SK-N-SH (cell line): ENCODE measurements around the gene GJA3. TPM values are rescaled to one million over a fixed set of nuclear protein-coding genes. Genes with fewer than 3 reads are reported as not detected.

Experiments
- CTCF ChIA-PET: fragments of 300-600, 350-600 bp; formaldehyde crosslinking; extraction: SDS; loops from one replicate; lab custom pipeline; 2021; lab: Yijun Ruan, JAX
- POLR2A ChIA-PET: fragments of 350-600 bp; sonication (Branson Sonifier 250); formaldehyde crosslinking; extraction: SDS; loops from one replicate; lab custom pipeline; 2020; ENCODE audit warnings: antibody characterized with exemption, inconsistent platforms; lab: Yijun Ruan, JAX
- DNase-seq: peaks from one replicate; pipeline ENCODE4 v3.0.0; 2012
- H2AFZ ChIP-seq: fragments of 200-600 bp; sonication (generic); 2 replicates; pipeline ENCODE4 v1.8.1; 2016; ENCODE audit warnings: antibody characterized with exemption, mild to moderate bottlenecking, low read depth
- H3F3A ChIP-seq: fragments of 200-600 bp; sonication (generic); replicated peaks from 2 replicates; pipeline ENCODE3; 2016; ENCODE audit warnings: antibody characterized with exemption, mild to moderate bottlenecking; ENCODE audit not compliant: insufficient read depth
- H3K27ac ChIP-seq, 2 experiments: fragments of 200-500 bp in 1 of 2; fragments of 200-600 bp in 1 of 2; sonication (Bioruptor generic) in 1 of 2; sonication (generic), shearing (Covaris generic) in 1 of 2; 2 replicates each; pipeline versions ENCODE4 v1.5.1 to v1.6.1; 2014 to 2016; ENCODE audit warnings: low read depth in 2 of 2, inconsistent platforms in 1 of 2, low read length in 1 of 2, mild to moderate bottlenecking in 1 of 2, mixed read lengths in 1 of 2
- H3K27me3 ChIP-seq: fragments of 200-600 bp; sonication (generic), shearing (Covaris generic); 2 replicates; pipeline ENCODE4 v1.6.1; 2016; ENCODE audit warnings: mixed run types; ENCODE audit not compliant: insufficient read depth
- H3K36me3 ChIP-seq, 2 experiments: fragments of 200-500 bp in 1 of 2; fragments of 200-600 bp in 1 of 2; sonication (Bioruptor generic) in 1 of 2; sonication (generic) in 1 of 2; replicated peaks in 1 of 2; 2 replicates each; pipeline versions ENCODE3 to v1.5.1; 2014 to 2016; ENCODE audit warnings: low read length in 1 of 2, mild to moderate bottlenecking in 1 of 2; ENCODE audit not compliant: insufficient read depth in 2 of 2, control insufficient read depth in 1 of 2
- H3K4me1 ChIP-seq, 2 experiments: fragments of 200-500 bp in 1 of 2; fragments of 200-600 bp in 1 of 2; sonication (Bioruptor generic) in 1 of 2; sonication (generic), shearing (Covaris generic) in 1 of 2; 2 replicates each; pipeline versions ENCODE4 v1.5.1 to v1.6.1; 2014 to 2016; ENCODE audit warnings: low read depth in 1 of 2, low read length in 1 of 2, mixed run types in 1 of 2; ENCODE audit not compliant: insufficient read depth in 2 of 2, control insufficient read depth in 1 of 2
- H3K4me2 ChIP-seq: fragments of 200-600 bp; sonication (generic), shearing (Covaris generic); 2 replicates; pipeline ENCODE4 v1.6.1; 2017; ENCODE audit warnings: mixed run types
- H3K4me3 ChIP-seq, 2 experiments: fragments of 200-500 bp in 1 of 2; fragments of 200-600 bp in 1 of 2; sonication (Bioruptor generic) in 1 of 2; sonication (generic), shearing (Covaris generic) in 1 of 2; 2 replicates each; pipeline versions ENCODE4 v1.5.1 to v1.8.1; 2014 to 2016; ENCODE audit warnings: low read depth in 2 of 2, inconsistent platforms in 1 of 2, low read length in 1 of 2, mild to moderate bottlenecking in 1 of 2, mixed read lengths in 1 of 2, moderate library complexity in 1 of 2
- H3K79me2 ChIP-seq: fragments of 200-600 bp; sonication (generic); 2 replicates; pipeline ENCODE4 v1.8.1; 2017; ENCODE audit warnings: mild to moderate bottlenecking; ENCODE audit not compliant: insufficient read depth
- H3K9ac ChIP-seq: fragments of 200-600 bp; sonication (generic); 2 replicates; pipeline ENCODE4 v1.6.1; 2017; ENCODE audit warnings: mixed run types
- H3K9me2 ChIP-seq: fragments of 200-600 bp; sonication (generic); 2 replicates; pipeline ENCODE4 v1.6.1; 2017; ENCODE audit warnings: mixed run types
- H3K9me3 ChIP-seq: fragments of 200-600 bp; sonication (generic); 2 replicates; pipeline ENCODE4 v1.6.1; 2017; ENCODE audit warnings: mixed run types, mild to moderate bottlenecking, moderate library complexity
- H4K20me1 ChIP-seq: fragments of 200-600 bp; sonication (generic); 2 replicates; pipeline ENCODE4 v1.6.1; 2017; ENCODE audit warnings: mild to moderate bottlenecking, mixed run types; ENCODE audit not compliant: insufficient read depth
- EP300 ChIP-seq, 2 experiments: IDR thresholded peaks; 2 replicates each; pipeline versions ENCODE4 v1.4.0 to v1.6.1; 2012; ENCODE audit warnings: borderline replicate concordance in 1 of 2, low read depth in 1 of 2, low read length in 1 of 2
- JUND ChIP-seq: IDR thresholded peaks from 2 replicates; pipeline ENCODE4 v1.4.0; 2012
- RCOR1 ChIP-seq: fragments of 150-350 bp; IDR thresholded peaks from 2 replicates; pipeline ENCODE4 v1.6.1; 2017; ENCODE audit warnings: antibody characterized with exemption, low read length
- RFX5 ChIP-seq: IDR thresholded peaks from 2 replicates; pipeline ENCODE4 v1.6.1; 2012; ENCODE audit warnings: mild to moderate bottlenecking, improper control_type of control experiment, low read length
- RXRA ChIP-seq: IDR thresholded peaks from 2 replicates; pipeline ENCODE4 v1.4.0; 2012; ENCODE audit warnings: low read depth, mild to moderate bottlenecking, borderline replicate concordance
- YY1 ChIP-seq: IDR thresholded peaks from 2 replicates; pipeline ENCODE4 v1.4.0; 2012; ENCODE audit warnings: low read depth, mild to moderate bottlenecking
- WGBS: methylation state at CpG from one replicate; pipeline ENCODE4 v1.1.6; 2017; ENCODE audit warnings: low lambda C conversion rate; 5-methylcytosine and 5-hydroxymethylcytosine counted together
- polyA plus RNA-seq, 3 experiments: library from polyadenylated mRNA; depleted of rRNA; stranded (reverse); fragments of >200 nt; gene quantifications; 2 replicates each; pipeline ENCODE4 v1.2.3, GENCODE V29; 2012
- TF ChIP-seq, protein P1 (sequence below): IDR thresholded peaks from 2 replicates; pipeline ENCODE4 v1.4.0; 2012; ENCODE audit warnings: low read depth, borderline replicate concordance
- TF ChIP-seq, protein P2 (sequence below): fragments of 200-600 bp; sonication (generic); IDR thresholded peaks from 2 replicates; pipeline ENCODE4 v1.6.1; 2017; ENCODE audit warnings: antibody characterized with exemption, mild to moderate bottlenecking, moderate library complexity
- TF ChIP-seq, protein P3 (sequence below): fragments of 150-350 bp; IDR thresholded peaks from 2 replicates; pipeline ENCODE4 v1.6.1; 2016; ENCODE audit warnings: mild to moderate bottlenecking, low read depth, low read length
- TF ChIP-seq, protein P4 (sequence below): IDR thresholded peaks from 2 replicates; pipeline ENCODE4 v1.4.0; 2012; ENCODE audit warnings: low read depth, borderline replicate concordance

The GJA3 gene
- polyA plus RNA-seq, 1 of the 3 experiments (the other 2 are of a cell fraction), result not detected

DNA sequence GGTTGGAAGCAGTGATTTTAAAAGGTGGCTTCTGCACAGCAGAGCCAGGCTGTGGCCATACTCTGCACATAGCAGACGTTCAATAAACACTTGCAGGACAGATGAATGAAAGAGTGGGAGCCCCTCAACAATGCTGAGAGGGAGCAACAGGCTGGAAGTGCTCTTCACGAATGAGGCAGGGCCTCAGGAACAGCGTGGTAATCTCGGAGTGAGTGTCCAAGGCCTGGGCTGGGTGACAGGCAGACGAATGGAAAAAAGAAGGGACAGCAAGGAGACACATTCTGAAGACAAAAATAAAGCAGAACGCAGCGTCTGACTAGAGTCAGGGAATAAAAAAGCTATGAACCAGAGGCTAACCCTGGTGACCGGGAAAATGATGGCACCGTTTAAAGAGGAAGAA lies 11.1 kb downstream of the GJA3 start:
- Histone ChIP-seq H3K27ac (no peak overlapping the region), H3K9me3 (no peaks in the 10 kb centered on the region), H3K79me2 (no peaks in the 10 kb centered on the region), H3F3A (no peaks in the 10 kb centered on the region), H3K27me3 (peaks cover 80% of the 10 kb centered on the region), H2AFZ (no peak overlapping the region), H3K4me2 (no peak overlapping the region), H3K4me1 (no peaks in the 10 kb centered on the region), H3K9ac (no peak overlapping the region), H3K9me2 (no peaks in the 10 kb centered on the region), H3K4me3 (no peak overlapping the region), H4K20me1 (no peaks in the 10 kb centered on the region), H3K36me3 (no peaks in the 10 kb centered on the region)
- no peak for DNase-seq
- ChIA-PET CTCF (interaction anchor here (0.7 to 1.2 kb wide), 5 partner anchors 11 to 38 kb away, joined by 3 to 4 read pairs (median 3); partner anchors contain the start of gene GJA3), POLR2A (no interaction called here)
- 28% methylated on average over 9 of the region's 9 CpGs for WGBS
- TF ChIP-seq RFX5 (no peak), JUND (no peak), RXRA (no peak), YY1 (no peak), RCOR1 (no peak), EP300 (IDR thresholded peaks at IDR 0.05; ENCODE audit: borderline replicate concordance in 1 of 2, low read depth in 1 of 2, low read length in 1 of 2) (no peak)
- TF ChIP-seq, protein P1, sequence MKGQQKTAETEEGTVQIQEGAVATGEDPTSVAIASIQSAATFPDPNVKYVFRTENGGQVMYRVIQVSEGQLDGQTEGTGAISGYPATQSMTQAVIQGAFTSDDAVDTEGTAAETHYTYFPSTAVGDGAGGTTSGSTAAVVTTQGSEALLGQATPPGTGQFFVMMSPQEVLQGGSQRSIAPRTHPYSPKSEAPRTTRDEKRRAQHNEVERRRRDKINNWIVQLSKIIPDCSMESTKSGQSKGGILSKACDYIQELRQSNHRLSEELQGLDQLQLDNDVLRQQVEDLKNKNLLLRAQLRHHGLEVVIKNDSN, result no peak
- TF ChIP-seq, protein P2, sequence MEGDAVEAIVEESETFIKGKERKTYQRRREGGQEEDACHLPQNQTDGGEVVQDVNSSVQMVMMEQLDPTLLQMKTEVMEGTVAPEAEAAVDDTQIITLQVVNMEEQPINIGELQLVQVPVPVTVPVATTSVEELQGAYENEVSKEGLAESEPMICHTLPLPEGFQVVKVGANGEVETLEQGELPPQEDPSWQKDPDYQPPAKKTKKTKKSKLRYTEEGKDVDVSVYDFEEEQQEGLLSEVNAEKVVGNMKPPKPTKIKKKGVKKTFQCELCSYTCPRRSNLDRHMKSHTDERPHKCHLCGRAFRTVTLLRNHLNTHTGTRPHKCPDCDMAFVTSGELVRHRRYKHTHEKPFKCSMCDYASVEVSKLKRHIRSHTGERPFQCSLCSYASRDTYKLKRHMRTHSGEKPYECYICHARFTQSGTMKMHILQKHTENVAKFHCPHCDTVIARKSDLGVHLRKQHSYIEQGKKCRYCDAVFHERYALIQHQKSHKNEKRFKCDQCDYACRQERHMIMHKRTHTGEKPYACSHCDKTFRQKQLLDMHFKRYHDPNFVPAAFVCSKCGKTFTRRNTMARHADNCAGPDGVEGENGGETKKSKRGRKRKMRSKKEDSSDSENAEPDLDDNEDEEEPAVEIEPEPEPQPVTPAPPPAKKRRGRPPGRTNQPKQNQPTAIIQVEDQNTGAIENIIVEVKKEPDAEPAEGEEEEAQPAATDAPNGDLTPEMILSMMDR, result no peak
- TF ChIP-seq, protein P3, sequence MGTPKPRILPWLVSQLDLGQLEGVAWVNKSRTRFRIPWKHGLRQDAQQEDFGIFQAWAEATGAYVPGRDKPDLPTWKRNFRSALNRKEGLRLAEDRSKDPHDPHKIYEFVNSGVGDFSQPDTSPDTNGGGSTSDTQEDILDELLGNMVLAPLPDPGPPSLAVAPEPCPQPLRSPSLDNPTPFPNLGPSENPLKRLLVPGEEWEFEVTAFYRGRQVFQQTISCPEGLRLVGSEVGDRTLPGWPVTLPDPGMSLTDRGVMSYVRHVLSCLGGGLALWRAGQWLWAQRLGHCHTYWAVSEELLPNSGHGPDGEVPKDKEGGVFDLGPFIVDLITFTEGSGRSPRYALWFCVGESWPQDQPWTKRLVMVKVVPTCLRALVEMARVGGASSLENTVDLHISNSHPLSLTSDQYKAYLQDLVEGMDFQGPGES, result no peak
- TF ChIP-seq, protein P4, sequence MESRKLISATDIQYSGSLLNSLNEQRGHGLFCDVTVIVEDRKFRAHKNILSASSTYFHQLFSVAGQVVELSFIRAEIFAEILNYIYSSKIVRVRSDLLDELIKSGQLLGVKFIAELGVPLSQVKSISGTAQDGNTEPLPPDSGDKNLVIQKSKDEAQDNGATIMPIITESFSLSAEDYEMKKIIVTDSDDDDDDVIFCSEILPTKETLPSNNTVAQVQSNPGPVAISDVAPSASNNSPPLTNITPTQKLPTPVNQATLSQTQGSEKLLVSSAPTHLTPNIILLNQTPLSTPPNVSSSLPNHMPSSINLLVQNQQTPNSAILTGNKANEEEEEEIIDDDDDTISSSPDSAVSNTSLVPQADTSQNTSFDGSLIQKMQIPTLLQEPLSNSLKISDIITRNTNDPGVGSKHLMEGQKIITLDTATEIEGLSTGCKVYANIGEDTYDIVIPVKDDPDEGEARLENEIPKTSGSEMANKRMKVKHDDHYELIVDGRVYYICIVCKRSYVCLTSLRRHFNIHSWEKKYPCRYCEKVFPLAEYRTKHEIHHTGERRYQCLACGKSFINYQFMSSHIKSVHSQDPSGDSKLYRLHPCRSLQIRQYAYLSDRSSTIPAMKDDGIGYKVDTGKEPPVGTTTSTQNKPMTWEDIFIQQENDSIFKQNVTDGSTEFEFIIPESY, result no peak
